HG03045 (cell line): Measurements from ENCODE around the gene AHI1.
"Not testable (repeated sequence)": the region's sequence is repeated elsewhere in the genome, so short reads cannot be mapped to it uniquely, and the experiment has no call there.

Experiments used
- ATAC-seq: cut with Tn5 transposase; IDR thresholded peaks from one replicate; pipeline ENCODE4 v1.9.1; 2021; ENCODE audit warnings: mild to moderate bottlenecking, moderate library complexity; ENCODE audit not compliant: unreplicated experiment

AHI1 gene

GRCh38 chr6:135270676-135271536, 226.6 kb downstream of the AHI1 start:
- no peak for ATAC-seq

- ATAC-seq, result no peak
Observed at GRCh38 chr6:135269481-135269891, 228.1 kb downstream of the AHI1 start.

DNA sequence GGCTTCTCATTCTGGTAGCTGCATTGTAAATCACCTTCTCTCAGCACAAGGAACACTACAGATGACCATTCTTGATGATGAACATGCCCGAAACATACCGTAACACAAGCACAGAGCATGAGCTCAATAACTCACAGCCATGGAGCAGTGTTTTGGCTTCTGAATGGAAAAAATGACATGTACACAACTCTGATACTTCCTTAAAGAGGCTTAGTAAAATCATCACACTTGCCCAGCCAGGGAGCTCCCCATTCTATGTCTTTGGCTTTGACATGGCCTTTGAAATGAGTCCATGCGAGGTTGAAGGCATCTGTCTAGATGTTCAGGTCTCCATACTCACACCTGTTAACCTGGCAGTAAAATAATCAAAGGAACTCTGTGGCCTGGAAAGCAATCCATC, 228.8 kb downstream of the AHI1 start:
- no peak for ATAC-seq

GRCh38 chr6:135268263-135268662, 229.3 kb downstream of the AHI1 start:
- ATAC-seq, result no peak

DNA sequence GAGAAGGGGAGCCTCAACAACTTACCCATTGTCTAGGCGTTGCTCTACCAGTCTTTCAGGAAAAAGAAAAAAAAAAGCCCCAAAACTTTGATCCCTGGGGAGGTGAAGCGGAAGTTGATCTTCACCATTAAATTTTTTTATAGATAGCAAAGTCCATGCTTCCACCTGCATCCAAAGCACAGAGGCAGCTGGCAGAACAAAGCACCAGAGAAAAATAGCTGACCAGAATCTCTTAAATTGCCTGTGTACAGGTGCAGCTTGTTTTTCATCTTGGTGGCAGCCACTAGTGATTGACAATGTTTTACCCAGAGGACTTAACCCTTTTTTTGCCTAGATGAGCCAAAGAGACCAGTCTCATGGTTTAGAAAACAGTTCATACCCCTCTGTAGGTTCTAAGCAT, 230.5 kb downstream of the AHI1 start:
- no peak for ATAC-seq

DNA sequence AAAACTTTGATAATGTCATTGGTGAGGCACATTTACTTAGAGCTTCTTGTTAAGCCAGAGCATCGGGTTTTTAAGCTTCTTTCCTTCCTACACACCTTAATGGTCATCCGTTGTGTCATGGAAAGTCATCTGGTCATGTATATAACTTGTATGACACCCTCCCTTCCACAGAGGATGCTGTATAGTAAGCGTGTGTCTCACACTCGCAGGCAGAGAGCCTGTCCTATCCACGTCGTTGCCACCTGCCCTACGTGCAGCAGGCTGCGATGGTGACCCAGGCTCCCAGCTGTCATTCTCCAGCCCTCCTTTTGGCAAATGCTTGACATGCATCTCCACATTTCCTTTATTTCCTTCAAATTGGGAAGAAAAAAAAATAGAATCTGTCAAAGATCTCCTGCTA, 230.9 kb downstream of the AHI1 start:
- no peak for ATAC-seq

GRCh38 chr6:135265278-135265677, 232.3 kb downstream of the AHI1 start:
- no peak for ATAC-seq

GRCh38 chr6:135261872-135262725, 235.4 kb downstream of the AHI1 start:
- ATAC-seq, result no peak

- no peak for ATAC-seq
Observed at GRCh38 chr6:135260612-135261011, 236.9 kb downstream of the AHI1 start.

GRCh38 chr6:135258970-135259369, 238.6 kb downstream of the AHI1 start:
- no peak for ATAC-seq

GRCh38 chr6:135257631-135258405, 239.7 kb downstream of the AHI1 start:
- no peak for ATAC-seq

- no peak for ATAC-seq
Observed at GRCh38 chr6:135256866-135257265, 240.7 kb downstream of the AHI1 start.

DNA sequence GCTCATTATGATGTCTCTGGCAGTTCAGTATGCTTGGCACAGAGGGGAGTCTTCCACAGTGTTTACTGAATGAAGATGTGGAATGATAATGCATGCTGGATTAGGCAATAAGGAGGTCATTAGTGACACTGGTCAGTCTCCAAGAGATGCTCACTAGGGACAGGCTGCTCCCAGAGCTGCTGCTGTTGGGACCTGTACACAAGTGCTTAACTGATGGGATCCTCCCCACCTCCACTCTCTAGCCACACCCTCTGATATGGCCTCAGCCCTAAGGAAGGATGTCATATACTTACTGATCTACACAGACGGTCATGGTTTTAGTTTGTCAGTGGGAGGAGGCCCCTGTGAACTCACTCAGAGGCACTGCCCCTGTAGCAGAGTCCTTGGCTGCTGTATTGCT, 243.1 kb downstream of the AHI1 start:
- no peak for ATAC-seq

- ATAC-seq, result no peak
Observed at GRCh38 chr6:135251498-135252441, 245.8 kb downstream of the AHI1 start.

DNA sequence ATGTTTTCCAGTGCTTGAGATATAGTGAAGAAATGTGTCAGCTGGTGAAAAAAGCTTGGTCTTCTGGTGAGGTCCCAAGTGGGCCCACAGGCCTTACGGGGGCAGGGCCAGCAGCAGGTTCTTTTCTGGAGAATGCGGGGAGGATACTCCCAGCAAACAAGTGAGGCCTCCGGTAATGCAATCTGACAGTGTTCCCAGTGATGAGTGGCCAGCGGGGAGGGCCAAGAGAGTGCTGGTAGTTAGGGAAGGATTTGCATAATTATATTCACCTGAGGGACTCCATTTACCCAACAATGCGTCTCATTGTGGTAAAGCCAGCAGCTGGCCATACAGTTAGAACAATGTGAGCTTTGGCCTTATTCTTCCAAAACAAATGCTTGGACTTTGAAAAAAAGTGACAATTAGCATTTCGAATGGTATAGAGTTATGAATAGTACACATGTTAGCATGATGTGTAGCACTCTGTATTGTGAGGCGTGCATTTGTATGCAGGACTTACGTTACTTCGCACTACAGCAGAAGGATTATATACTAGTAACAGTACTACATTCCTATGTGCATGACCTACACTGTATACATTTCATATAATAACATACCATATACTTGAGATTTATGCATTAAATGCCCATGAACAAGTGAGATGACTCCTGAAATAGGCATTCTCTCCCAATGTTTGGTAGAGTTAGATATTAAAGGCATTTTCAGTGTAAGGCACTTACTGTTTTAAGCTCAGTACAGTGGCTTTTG, 246.6 kb downstream of the AHI1 start:
- ATAC-seq, result no peak

GRCh38 chr6:135250234-135250633, 247.3 kb downstream of the AHI1 start:
- no peak for ATAC-seq

DNA sequence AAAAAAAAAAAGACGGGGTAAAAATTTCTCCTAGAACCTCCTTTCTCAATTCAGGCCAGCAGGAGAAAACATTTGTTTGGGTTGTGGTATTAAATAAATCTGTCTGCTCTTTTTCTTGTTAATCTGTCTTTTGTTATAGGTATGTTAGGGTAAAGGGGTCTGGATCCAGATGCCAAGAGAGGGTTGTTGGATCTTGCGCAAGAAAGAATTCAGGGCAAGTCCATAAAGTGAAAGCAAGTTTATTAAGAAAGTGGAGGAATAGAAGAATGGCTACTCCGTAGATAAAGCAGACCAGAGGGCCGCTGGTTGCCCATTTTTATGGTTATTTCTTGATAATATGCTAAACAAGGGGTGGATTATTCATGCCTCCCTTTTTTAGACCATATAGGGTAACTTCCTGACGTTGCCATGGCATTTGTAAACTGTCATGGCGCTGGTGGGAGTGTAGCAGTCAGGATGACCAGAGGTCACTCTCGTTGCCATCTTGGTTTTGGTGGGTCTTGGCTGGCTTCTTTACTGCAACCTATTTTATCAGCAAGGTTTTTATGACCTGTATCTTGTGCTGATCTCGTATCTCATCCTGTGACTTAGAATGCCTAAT, 251.0 kb downstream of the AHI1 start:
- ATAC-seq, result not testable (repeated sequence)

GRCh38 chr6:135244805-135245204, 252.7 kb downstream of the AHI1 start:
- ATAC-seq, result no peak
